Keratinocyte (primary cell): ENCODE results near the gene NMS. TPM values are rescaled to one million over a fixed set of nuclear protein-coding genes. Genes with fewer than 3 reads are reported as not detected.

ENCODE experiments used
- DNase-seq: peaks from one replicate; pipeline ENCODE4 v3.0.0-alpha.2; 2011; ENCODE audit warnings: low read depth, missing footprints, low spot score
- FAIRE-seq: peaks from 2 replicates; lab custom pipeline; 2011; peaks lifted over from hg19 to GRCh38; lab: Jason Lieb, UNC
- H2AFZ ChIP-seq: 2 replicates; pipeline ENCODE4 v1.6.0; 2012; ENCODE audit warnings: low read length, control low read depth, inconsistent platforms; ENCODE audit not compliant: control insufficient read depth
- H3K27ac ChIP-seq: 2 replicates; pipeline ENCODE4 v1.5.1; 2011; ENCODE audit warnings: low read length; ENCODE audit not compliant: control insufficient read depth, insufficient read depth
- H3K27me3 ChIP-seq: 3 replicates; pipeline ENCODE4 v1.6.0; 2011; ENCODE audit warnings: low read length; ENCODE audit not compliant: control insufficient read depth, insufficient read depth; ENCODE audit errors: extremely low read depth
- H3K36me3 ChIP-seq, 2 experiments: 2 replicates in 1 of 2; 3 replicates in 1 of 2; pipeline ENCODE4 v1.5.1; 2011; ENCODE audit warnings: low read length in 2 of 2, mild to moderate bottlenecking in 1 of 2; ENCODE audit not compliant: control insufficient read depth in 2 of 2, insufficient read depth in 2 of 2; ENCODE audit errors: extremely low read depth in 1 of 2
- H3K4me1 ChIP-seq: 3 replicates; pipeline ENCODE4 v1.5.1; 2011; ENCODE audit warnings: low read length; ENCODE audit not compliant: control insufficient read depth, insufficient read depth; ENCODE audit errors: extremely low read depth
- H3K4me2 ChIP-seq: 3 replicates; pipeline ENCODE4 v1.6.0; 2011; ENCODE audit warnings: low read depth, low read length; ENCODE audit not compliant: control insufficient read depth, insufficient read depth; ENCODE audit errors: extremely low read depth
- H3K4me3 ChIP-seq, 3 experiments: fragments of 200-600 bp in 1 of 3; sonication (generic) in 1 of 3; 2 replicates in 2 of 3; 3 replicates in 1 of 3; pipeline ENCODE4 v1.5.1; 2011 to 2016; ENCODE audit warnings: low read length in 3 of 3, mild to moderate bottlenecking in 3 of 3, control low read depth in 2 of 3, inconsistent platforms in 1 of 3, low read depth in 1 of 3, mixed read lengths in 1 of 3, mixed run types in 1 of 3, moderate library complexity in 1 of 3; ENCODE audit not compliant: control insufficient read depth in 2 of 3, insufficient read depth in 2 of 3; ENCODE audit errors: extremely low read depth in 1 of 3
- H3K79me2 ChIP-seq: 2 replicates; pipeline ENCODE4 v1.6.0; 2012; ENCODE audit warnings: low read length; ENCODE audit not compliant: control insufficient read depth, insufficient read depth
- H3K9ac ChIP-seq: 3 replicates; pipeline ENCODE4 v1.6.0; 2011; ENCODE audit warnings: low read length; ENCODE audit not compliant: control insufficient read depth, insufficient read depth; ENCODE audit errors: extremely low read depth
- H3K9me1 ChIP-seq: 3 replicates; pipeline ENCODE4 v1.6.0; 2011; ENCODE audit warnings: low read length; ENCODE audit not compliant: control insufficient read depth, insufficient read depth; ENCODE audit errors: extremely low read depth
- H3K9me3 ChIP-seq: 2 replicates; pipeline ENCODE4 v1.5.1; 2012; ENCODE audit warnings: low read depth, low read length; ENCODE audit not compliant: control insufficient read depth
- H4K20me1 ChIP-seq: 3 replicates; pipeline ENCODE4 v1.6.0; 2011; ENCODE audit warnings: low read length; ENCODE audit not compliant: control insufficient read depth, insufficient read depth; ENCODE audit errors: extremely low read depth
- CTCF ChIP-seq, 3 experiments: IDR thresholded peaks in 1 of 3; conservative IDR thresholded peaks in 1 of 3; optimal IDR thresholded peaks in 1 of 3; 2 replicates in 2 of 3; 3 replicates in 1 of 3; pipeline versions ENCODE3 to v1.5.1; 2011; ENCODE audit warnings: low read length in 3 of 3, mild to moderate bottlenecking in 3 of 3, moderate library complexity in 2 of 3, control low read depth in 1 of 3, inconsistent platforms in 1 of 3; ENCODE audit not compliant: insufficient read depth in 2 of 3; ENCODE audit errors: extremely low read depth in 1 of 3
- EZH2 ChIP-seq: IDR thresholded peaks from one replicate; pipeline ENCODE4 v1.6.1; 2012; ENCODE audit warnings: inconsistent platforms, mild to moderate bottlenecking, low read length, moderate library complexity
- dilution Hi-C: fragments of 300-500 bp; cut with MboI; formaldehyde crosslinking; loops from one replicate; pipeline ENCODE4 v1.7.0; 2020; ENCODE audit warnings: low sequenced_read_pairs; ENCODE audit not compliant: extremely low pct_ligation_motif_present
- polyA plus RNA-seq, 5 experiments: library from polyadenylated mRNA; depleted of rRNA in 3 of 5; stranded (reverse) in 3 of 5; stranded (forward) in 1 of 5; unstranded in 1 of 5; fragments of >200 nt; gene quantifications; 1 replicate in 1 of 5; 2 replicates in 3 of 5; 3 replicates in 1 of 5; pipeline versions ENCODE4 v1.2.1 to v1.2.3, GENCODE V29; 2011 to 2012; ENCODE audit warnings: missing spikeins in 2 of 5, low read depth in 1 of 5, low replicate concordance in 1 of 5

NMS gene
- polyA plus RNA-seq, 1 donor (not counting 4 experiments of a cell fraction or from before 2014, with no cell fraction given) = not detected

DNA sequence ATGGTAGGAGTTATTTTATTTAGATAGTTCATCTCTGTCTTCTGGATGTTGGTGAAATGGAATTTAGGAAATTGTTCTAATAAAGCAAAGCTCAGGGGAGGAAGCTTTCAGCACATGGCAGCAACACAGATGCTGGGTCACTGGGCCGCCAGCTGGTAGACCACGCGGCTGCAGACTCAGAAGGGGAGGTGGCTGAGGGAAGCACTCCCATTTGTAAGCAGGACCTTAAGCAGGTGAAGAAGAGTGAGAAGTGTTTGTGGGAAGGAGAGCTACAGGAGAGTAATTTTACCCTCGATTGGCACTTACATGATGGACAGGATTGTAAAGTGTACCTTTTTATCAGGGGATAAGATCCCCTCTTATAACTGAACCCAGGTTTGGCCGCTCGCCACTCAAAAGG, 24.4 kb downstream of the NMS start:
- DNase-seq (no peak), FAIRE-seq (no peak)
- H3K27me3 ChIP-seq = no peaks in the 10 kb centered on the region

DNA sequence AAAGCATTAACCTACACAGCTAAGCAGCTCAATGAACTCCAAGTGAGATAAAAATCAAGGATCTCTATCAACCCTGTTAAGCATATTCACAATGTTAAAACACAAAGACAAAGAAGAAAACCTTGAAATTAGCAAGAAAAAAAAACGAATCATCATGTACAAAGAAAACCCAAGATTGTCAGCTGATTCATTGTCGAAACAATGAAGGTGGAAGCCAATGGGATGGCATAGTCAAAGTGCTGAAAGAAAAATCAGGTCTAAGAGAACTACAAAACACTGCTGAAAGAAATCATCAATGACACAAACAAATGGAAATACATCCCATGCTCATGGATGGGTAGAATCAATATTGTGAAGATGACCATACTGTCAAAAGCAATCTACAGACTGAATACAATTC, 32.5 kb downstream of the NMS start:
- no peak overlapping the region for H3K27ac ChIP-seq
- no peak for FAIRE-seq
- no peaks in the 10 kb centered on the region for H3K9me3 ChIP-seq
- H3K9me1 ChIP-seq = no peaks in the 10 kb centered on the region
- dilution Hi-C loops = no loop called here
- no peaks in the 10 kb centered on the region for H3K36me3 ChIP-seq
- no peaks in the 10 kb centered on the region for H4K20me1 ChIP-seq
- H3K4me3 ChIP-seq = no peak overlapping the region
- DNase-seq = no peak
- H3K4me2 ChIP-seq = no peak overlapping the region
- no peak overlapping the region for H2AFZ ChIP-seq
- H3K4me1 ChIP-seq = no peaks in the 10 kb centered on the region
- TF ChIP-seq CTCF (optimal IDR thresholded peaks at IDR 0.05 in 1 of 3, IDR thresholded peaks at IDR 0.05 in 1 of 3, conservative IDR thresholded peaks at IDR 0.05 in 1 of 3; ENCODE audit: extremely low read depth in 1 of 3, insufficient read depth in 2 of 3, low read length in 3 of 3) (no peak), EZH2 (no peak)
- no peaks in the 10 kb centered on the region for H3K79me2 ChIP-seq
- no peaks in the 10 kb centered on the region for H3K27me3 ChIP-seq
- no peak overlapping the region for H3K9ac ChIP-seq

More for the DNA sequence above, 24.4 kb downstream of the NMS start:
- H3K4me2 ChIP-seq = no peak overlapping the region
- dilution Hi-C loops = no loop called here
- H2AFZ ChIP-seq = no peak overlapping the region
- H3K4me3 ChIP-seq = no peak overlapping the region
- no peaks in the 10 kb centered on the region for H3K79me2 ChIP-seq
- no peaks in the 10 kb centered on the region for H3K9me1 ChIP-seq
- H3K9me3 ChIP-seq = no peaks in the 10 kb centered on the region
- no peaks in the 10 kb centered on the region for H3K4me1 ChIP-seq
- H3K27ac ChIP-seq = no peak overlapping the region
- no peak overlapping the region for H3K9ac ChIP-seq
- no peaks in the 10 kb centered on the region for H4K20me1 ChIP-seq
- TF ChIP-seq CTCF (optimal IDR thresholded peaks at IDR 0.05 in 1 of 3, IDR thresholded peaks at IDR 0.05 in 1 of 3, conservative IDR thresholded peaks at IDR 0.05 in 1 of 3; ENCODE audit: extremely low read depth in 1 of 3, insufficient read depth in 2 of 3, low read length in 3 of 3) (no peak), EZH2 (no peak)
- no peaks in the 10 kb centered on the region for H3K36me3 ChIP-seq
